ENCODE measurements around the gene CCDC146. TPM values are rescaled to one million over a fixed set of nuclear protein-coding genes. Genes with fewer than 3 reads are reported as not detected.
"Not testable (repeated sequence)": the region's sequence is repeated elsewhere in the genome, so short reads cannot be mapped to it uniquely, and the experiment has no call there.

CCDC146 gene
- polyA plus RNA-seq, 1 of the 3 experiments (the other 2 are of a cell fraction) = 2.7 TPM

DNA sequence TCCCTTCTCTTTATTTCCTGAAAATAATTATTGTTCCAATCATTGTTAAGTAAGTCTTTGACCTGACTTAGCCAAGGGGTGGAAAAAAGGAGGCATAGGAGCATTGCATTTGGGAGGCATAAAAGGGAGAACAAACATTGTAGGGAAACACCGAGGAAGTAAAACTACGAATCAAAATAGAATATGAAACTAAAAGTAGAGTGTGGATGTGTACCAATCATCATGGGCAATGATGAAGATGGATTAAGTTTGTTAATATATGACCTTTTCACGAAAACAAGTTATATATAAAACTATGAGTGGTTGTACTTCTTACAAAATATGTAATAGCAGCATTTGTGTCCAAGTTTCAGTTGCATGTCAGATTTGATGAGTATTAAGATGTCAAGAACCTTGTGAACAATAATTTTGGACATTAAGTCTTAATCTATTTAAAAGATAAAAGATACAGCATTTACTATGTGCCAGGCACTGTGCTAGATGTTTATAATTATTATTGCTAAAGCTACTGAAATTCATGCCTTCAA is 52.9 kb downstream of the CCDC146 start:
- H3K9me2 ChIP-seq; H4K20me1 ChIP-seq (ENCODE audit: insufficient read depth); H3K27ac ChIP-seq (ENCODE audit: low read depth in 2 of 2, low read length in 1 of 2); H3F3A ChIP-seq (replicated peaks; ENCODE audit: insufficient read depth); H3K36me3 ChIP-seq (replicated peaks in 1 of 2; ENCODE audit: control insufficient read depth in 1 of 2, insufficient read depth in 2 of 2, low read length in 1 of 2); CTCF ChIA-PET; POLR2A ChIA-PET; H3K79me2 ChIP-seq (ENCODE audit: insufficient read depth); H3K4me1 ChIP-seq (ENCODE audit: control insufficient read depth in 1 of 2, insufficient read depth in 2 of 2, low read depth in 1 of 2, low read length in 1 of 2); H3K9me3 ChIP-seq; H2AFZ ChIP-seq (ENCODE audit: low read depth); H3K27me3 ChIP-seq (ENCODE audit: insufficient read depth); H3K4me2 ChIP-seq; DNase-seq; H3K4me3 ChIP-seq (ENCODE audit: low read depth in 2 of 2, low read length in 1 of 2); H3K9ac ChIP-seq: not testable (repeated sequence)
- WGBS (ENCODE audit: low lambda C conversion rate) = 39% methylated on average over 2 of the region's 3 CpGs

- H3K79me2 ChIP-seq (ENCODE audit: insufficient read depth); H4K20me1 ChIP-seq (ENCODE audit: insufficient read depth); H3K9me2 ChIP-seq; POLR2A ChIA-PET; DNase-seq; H3K9ac ChIP-seq; H3K27ac ChIP-seq (ENCODE audit: low read depth in 2 of 2, low read length in 1 of 2); CTCF ChIA-PET; H3F3A ChIP-seq (replicated peaks; ENCODE audit: insufficient read depth); H3K4me3 ChIP-seq (ENCODE audit: low read depth in 2 of 2, low read length in 1 of 2); H3K9me3 ChIP-seq; H2AFZ ChIP-seq (ENCODE audit: low read depth); H3K4me2 ChIP-seq; H3K27me3 ChIP-seq (ENCODE audit: insufficient read depth); H3K36me3 ChIP-seq (replicated peaks in 1 of 2; ENCODE audit: control insufficient read depth in 1 of 2, insufficient read depth in 2 of 2, low read length in 1 of 2); H3K4me1 ChIP-seq (ENCODE audit: control insufficient read depth in 1 of 2, insufficient read depth in 2 of 2, low read depth in 1 of 2, low read length in 1 of 2): not testable (repeated sequence)
- WGBS (ENCODE audit: low lambda C conversion rate) = 87% methylated on average over 9 of the region's 9 CpGs
These were observed 55.0 kb downstream of the CCDC146 start for GRCh38 chr7:77177321-77177904.

- H3K4me2 ChIP-seq; H3K27ac ChIP-seq (ENCODE audit: low read depth in 2 of 2, low read length in 1 of 2); CTCF ChIA-PET; H3K9me2 ChIP-seq; H3F3A ChIP-seq (replicated peaks; ENCODE audit: insufficient read depth); H3K27me3 ChIP-seq (ENCODE audit: insufficient read depth); H2AFZ ChIP-seq (ENCODE audit: low read depth); H3K36me3 ChIP-seq (replicated peaks in 1 of 2; ENCODE audit: control insufficient read depth in 1 of 2, insufficient read depth in 2 of 2, low read length in 1 of 2); POLR2A ChIA-PET; H3K4me1 ChIP-seq (ENCODE audit: control insufficient read depth in 1 of 2, insufficient read depth in 2 of 2, low read depth in 1 of 2, low read length in 1 of 2); H4K20me1 ChIP-seq (ENCODE audit: insufficient read depth); H3K9ac ChIP-seq; H3K9me3 ChIP-seq; DNase-seq; H3K4me3 ChIP-seq (ENCODE audit: low read depth in 2 of 2, low read length in 1 of 2); H3K79me2 ChIP-seq (ENCODE audit: insufficient read depth): not testable (repeated sequence)
These were observed 55.6 kb downstream of the CCDC146 start for GRCh38 chr7:77178024-77178423.

DNA sequence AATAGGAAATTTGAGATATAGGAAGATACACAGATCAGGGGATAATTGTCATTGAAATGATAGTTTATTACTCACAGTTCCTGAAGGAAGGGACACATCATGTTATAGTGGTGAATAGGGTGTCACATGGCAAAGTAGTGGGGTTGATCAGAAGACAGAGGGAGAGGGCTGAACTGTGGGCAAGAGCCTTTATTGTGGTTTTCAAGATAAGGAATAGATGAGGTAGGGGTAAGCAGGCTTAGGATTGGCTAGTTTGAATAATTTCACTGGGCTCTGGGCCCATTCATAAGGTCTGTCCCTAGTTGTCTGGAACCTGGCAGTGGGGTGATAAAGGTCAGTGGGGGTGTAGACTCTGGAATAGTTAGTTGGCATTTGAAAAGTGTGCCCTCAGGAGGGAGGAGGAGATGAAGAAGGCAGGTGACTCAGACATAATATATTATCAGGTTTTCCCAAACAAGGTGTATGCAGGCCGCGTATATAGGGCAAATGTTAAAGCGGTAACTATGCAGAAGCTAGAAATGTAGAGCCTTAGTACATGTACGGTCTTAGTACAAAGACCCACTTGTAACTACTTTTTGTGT is 58.7 kb downstream of the CCDC146 start:
- POLR2A ChIA-PET = no interaction called here
- Histone ChIP-seq H3K9me2 (no peaks in the 10 kb centered on the region), H3K9ac (no peak overlapping the region), H3K79me2 (ENCODE audit: insufficient read depth) (no peaks in the 10 kb centered on the region), H3K27ac (ENCODE audit: low read depth in 2 of 2, low read length in 1 of 2) (no peak overlapping the region), H3K4me1 (ENCODE audit: control insufficient read depth in 1 of 2, insufficient read depth in 2 of 2, low read depth in 1 of 2, low read length in 1 of 2) (peaks cover 4 to 5% of the 10 kb centered on the region in 2 experiments; a peak in 2 of 4 replicates), H3K36me3 (replicated peaks in 1 of 2; ENCODE audit: control insufficient read depth in 1 of 2, insufficient read depth in 2 of 2, low read length in 1 of 2) (no peaks in the 10 kb centered on the region), H3F3A (replicated peaks; ENCODE audit: insufficient read depth) (peaks cover 10% of the 10 kb centered on the region), H3K4me3 (ENCODE audit: low read depth in 2 of 2, low read length in 1 of 2) (no peak overlapping the region), H3K4me2 (no peak overlapping the region), H2AFZ (ENCODE audit: low read depth) (no peak overlapping the region), H3K9me3 (no peaks in the 10 kb centered on the region), H3K27me3 (ENCODE audit: insufficient read depth) (no peaks in the 10 kb centered on the region), H4K20me1 (ENCODE audit: insufficient read depth) (no peaks in the 10 kb centered on the region)
- DNase-seq = no peak
- CTCF ChIA-PET = no interaction called here
- WGBS (ENCODE audit: low lambda C conversion rate) = 92% methylated on average over 4 of the region's 4 CpGs
- TF ChIP-seq EZH2phosphoT487 (IDR thresholded peaks at IDR 0.05; ENCODE audit: borderline replicate concordance, low read depth) (no peak), EP300 (IDR thresholded peaks at IDR 0.05; ENCODE audit: borderline replicate concordance in 1 of 2, low read depth in 1 of 2, low read length in 1 of 2) (no peak), GABPA (IDR thresholded peaks at IDR 0.05; ENCODE audit: low read depth) (no peak), GATA2 (CRISPR knock-in tag; IDR thresholded peaks at IDR 0.05) (no peak), TAF1 (IDR thresholded peaks at IDR 0.05; ENCODE audit: borderline replicate concordance, low read depth, low read length) (no peak), MEF2A (IDR thresholded peaks at IDR 0.05; ENCODE audit: borderline replicate concordance, low read depth) (no peak)
- TF ChIP-seq, protein P1, sequence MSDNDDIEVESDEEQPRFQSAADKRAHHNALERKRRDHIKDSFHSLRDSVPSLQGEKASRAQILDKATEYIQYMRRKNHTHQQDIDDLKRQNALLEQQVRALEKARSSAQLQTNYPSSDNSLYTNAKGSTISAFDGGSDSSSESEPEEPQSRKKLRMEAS (IDR thresholded peaks at IDR 0.05; ENCODE audit: low read depth) = no peak
- TF ChIP-seq, protein P2, sequence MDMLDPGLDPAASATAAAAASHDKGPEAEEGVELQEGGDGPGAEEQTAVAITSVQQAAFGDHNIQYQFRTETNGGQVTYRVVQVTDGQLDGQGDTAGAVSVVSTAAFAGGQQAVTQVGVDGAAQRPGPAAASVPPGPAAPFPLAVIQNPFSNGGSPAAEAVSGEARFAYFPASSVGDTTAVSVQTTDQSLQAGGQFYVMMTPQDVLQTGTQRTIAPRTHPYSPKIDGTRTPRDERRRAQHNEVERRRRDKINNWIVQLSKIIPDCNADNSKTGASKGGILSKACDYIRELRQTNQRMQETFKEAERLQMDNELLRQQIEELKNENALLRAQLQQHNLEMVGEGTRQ (IDR thresholded peaks at IDR 0.05; ENCODE audit: borderline replicate concordance, low read depth, low read length) = no peak
- TF ChIP-seq, protein P3, sequence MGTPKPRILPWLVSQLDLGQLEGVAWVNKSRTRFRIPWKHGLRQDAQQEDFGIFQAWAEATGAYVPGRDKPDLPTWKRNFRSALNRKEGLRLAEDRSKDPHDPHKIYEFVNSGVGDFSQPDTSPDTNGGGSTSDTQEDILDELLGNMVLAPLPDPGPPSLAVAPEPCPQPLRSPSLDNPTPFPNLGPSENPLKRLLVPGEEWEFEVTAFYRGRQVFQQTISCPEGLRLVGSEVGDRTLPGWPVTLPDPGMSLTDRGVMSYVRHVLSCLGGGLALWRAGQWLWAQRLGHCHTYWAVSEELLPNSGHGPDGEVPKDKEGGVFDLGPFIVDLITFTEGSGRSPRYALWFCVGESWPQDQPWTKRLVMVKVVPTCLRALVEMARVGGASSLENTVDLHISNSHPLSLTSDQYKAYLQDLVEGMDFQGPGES (IDR thresholded peaks at IDR 0.05; ENCODE audit: low read depth, low read length) = no peak
- TF ChIP-seq, protein P4, sequence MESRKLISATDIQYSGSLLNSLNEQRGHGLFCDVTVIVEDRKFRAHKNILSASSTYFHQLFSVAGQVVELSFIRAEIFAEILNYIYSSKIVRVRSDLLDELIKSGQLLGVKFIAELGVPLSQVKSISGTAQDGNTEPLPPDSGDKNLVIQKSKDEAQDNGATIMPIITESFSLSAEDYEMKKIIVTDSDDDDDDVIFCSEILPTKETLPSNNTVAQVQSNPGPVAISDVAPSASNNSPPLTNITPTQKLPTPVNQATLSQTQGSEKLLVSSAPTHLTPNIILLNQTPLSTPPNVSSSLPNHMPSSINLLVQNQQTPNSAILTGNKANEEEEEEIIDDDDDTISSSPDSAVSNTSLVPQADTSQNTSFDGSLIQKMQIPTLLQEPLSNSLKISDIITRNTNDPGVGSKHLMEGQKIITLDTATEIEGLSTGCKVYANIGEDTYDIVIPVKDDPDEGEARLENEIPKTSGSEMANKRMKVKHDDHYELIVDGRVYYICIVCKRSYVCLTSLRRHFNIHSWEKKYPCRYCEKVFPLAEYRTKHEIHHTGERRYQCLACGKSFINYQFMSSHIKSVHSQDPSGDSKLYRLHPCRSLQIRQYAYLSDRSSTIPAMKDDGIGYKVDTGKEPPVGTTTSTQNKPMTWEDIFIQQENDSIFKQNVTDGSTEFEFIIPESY (IDR thresholded peaks at IDR 0.05; ENCODE audit: borderline replicate concordance, low read depth) = no peak
